ENCODE measurements around the gene SLC24A5.

DNA sequence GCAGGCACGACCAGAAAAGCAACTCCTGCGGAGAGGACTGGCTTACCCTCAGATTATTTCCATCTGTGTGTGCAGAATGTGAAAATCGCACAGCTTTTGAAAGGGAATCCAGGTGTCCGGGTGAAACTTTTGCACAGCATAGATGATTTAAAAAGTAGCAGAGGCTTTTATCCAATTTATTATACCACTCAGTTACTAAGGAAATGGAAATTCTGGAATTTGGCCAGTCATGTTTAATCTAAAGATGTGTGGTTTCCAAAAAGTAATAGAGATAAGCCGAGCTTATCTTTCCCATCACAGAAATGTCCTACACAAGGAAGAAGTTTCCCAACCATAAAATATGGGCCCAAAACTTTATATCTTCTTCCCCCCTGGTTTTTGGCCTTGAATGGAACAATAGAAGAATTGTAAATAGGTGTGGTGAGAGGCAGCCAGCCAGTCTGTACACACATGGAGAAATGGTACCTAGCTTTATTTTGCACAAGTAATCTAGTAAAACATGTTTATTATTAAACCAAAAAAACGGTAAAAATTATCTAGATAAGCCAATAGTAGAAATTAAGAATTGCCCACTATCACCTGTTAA, 19.3 kb upstream of the SLC24A5 start:
- TF ChIP-seq, protein P1, sequence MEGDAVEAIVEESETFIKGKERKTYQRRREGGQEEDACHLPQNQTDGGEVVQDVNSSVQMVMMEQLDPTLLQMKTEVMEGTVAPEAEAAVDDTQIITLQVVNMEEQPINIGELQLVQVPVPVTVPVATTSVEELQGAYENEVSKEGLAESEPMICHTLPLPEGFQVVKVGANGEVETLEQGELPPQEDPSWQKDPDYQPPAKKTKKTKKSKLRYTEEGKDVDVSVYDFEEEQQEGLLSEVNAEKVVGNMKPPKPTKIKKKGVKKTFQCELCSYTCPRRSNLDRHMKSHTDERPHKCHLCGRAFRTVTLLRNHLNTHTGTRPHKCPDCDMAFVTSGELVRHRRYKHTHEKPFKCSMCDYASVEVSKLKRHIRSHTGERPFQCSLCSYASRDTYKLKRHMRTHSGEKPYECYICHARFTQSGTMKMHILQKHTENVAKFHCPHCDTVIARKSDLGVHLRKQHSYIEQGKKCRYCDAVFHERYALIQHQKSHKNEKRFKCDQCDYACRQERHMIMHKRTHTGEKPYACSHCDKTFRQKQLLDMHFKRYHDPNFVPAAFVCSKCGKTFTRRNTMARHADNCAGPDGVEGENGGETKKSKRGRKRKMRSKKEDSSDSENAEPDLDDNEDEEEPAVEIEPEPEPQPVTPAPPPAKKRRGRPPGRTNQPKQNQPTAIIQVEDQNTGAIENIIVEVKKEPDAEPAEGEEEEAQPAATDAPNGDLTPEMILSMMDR (IDR thresholded peaks at IDR 0.05), result no peak
- no peak for TF ChIP-seq POLR2A (IDR thresholded peaks at IDR 0.05)
- no peak for TF ChIP-seq EP300 (IDR thresholded peaks at IDR 0.05; ENCODE audit: low read depth)

Measured in transverse colon (tissue), 3 donors.